Fibroblast of pulmonary artery (primary cell): ENCODE data around the gene PARL.

Experiments used
- DNase-seq: peaks from one replicate; pipeline ENCODE4 v3.0.0-alpha.2; 2010; ENCODE audit warnings: low read depth
- H3K4me3 ChIP-seq: replicated peaks from 2 replicates; pipeline ENCODE4 v1.5.1; 2011; ENCODE audit warnings: low read depth, mild to moderate bottlenecking, control low read depth, low read length, moderate library complexity
- TF ChIP-seq, protein P1 (sequence below): IDR thresholded peaks from 2 replicates; pipeline ENCODE4 v1.5.1; 2011; ENCODE audit warnings: mild to moderate bottlenecking, control low read depth, low read length, inconsistent platforms; ENCODE audit errors: missing control alignments

Gene PARL

GRCh38 chr3:183862610-183863009 is 22.1 kb downstream of the PARL start:
- DNase-seq, result no peak
- TF ChIP-seq, protein P1, sequence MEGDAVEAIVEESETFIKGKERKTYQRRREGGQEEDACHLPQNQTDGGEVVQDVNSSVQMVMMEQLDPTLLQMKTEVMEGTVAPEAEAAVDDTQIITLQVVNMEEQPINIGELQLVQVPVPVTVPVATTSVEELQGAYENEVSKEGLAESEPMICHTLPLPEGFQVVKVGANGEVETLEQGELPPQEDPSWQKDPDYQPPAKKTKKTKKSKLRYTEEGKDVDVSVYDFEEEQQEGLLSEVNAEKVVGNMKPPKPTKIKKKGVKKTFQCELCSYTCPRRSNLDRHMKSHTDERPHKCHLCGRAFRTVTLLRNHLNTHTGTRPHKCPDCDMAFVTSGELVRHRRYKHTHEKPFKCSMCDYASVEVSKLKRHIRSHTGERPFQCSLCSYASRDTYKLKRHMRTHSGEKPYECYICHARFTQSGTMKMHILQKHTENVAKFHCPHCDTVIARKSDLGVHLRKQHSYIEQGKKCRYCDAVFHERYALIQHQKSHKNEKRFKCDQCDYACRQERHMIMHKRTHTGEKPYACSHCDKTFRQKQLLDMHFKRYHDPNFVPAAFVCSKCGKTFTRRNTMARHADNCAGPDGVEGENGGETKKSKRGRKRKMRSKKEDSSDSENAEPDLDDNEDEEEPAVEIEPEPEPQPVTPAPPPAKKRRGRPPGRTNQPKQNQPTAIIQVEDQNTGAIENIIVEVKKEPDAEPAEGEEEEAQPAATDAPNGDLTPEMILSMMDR, result no peak
- H3K4me3 ChIP-seq, result no peak overlapping the region

DNA sequence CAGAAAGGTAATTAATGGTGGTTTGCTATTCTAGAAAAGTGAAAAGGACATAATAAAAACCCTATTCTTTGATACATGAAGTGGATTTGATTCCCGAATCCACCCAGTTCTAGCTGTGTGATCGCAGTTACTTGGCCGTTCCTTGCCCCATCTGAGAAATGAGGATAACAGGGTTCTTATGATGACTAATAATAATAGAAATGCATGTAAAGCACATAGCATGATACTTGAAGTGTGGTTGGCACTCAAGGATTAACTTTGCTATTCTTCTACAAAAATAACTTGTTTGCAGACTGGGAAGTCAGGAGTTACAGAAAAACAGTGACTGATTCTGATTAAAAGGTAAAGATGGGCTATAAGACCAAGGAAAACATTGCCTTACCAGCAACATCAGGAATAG is 26.8 kb downstream of the PARL start:
- DNase-seq, result no peak
- H3K4me3 ChIP-seq, result no peak overlapping the region
- TF ChIP-seq, protein P1, result no peak

GRCh38 chr3:183854318-183855035 is 30.2 kb downstream of the PARL start:
- no peak overlapping the region for H3K4me3 ChIP-seq
- no peak for DNase-seq
- TF ChIP-seq, protein P1, result no peak

- H3K4me3 ChIP-seq, result no peak overlapping the region
- DNase-seq, result no peak
- TF ChIP-seq, protein P1, result no peak
Measured at GRCh38 chr3:183845608-183846288, 38.9 kb downstream of the PARL start.

DNA sequence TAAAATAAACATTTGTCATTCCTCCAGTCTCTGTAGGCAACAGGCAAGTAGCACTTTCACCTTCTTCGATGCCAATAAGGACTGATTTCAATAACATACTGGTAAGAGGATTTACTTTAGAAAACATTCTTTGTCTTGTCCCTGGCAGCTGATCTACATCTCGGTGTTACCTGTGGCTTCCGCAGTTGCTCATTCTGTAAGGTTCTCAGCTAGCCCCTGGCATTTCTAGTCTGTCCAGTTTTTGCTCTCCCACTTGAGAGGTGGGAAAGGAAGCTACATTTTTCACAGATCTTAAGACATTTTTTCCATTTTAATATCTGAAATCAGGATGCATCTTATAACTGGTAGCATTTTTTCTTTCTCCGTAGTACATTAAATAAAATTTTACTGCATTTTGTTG is 39.6 kb downstream of the PARL start:
- TF ChIP-seq, protein P1, result no peak
- H3K4me3 ChIP-seq, result no peak overlapping the region
- DNase-seq, result no peak

- TF ChIP-seq, protein P1, result no peak
- DNase-seq, result peak; percentile 76
- no peak overlapping the region for H3K4me3 ChIP-seq
Measured at GRCh38 chr3:183844606-183845005, 40.1 kb downstream of the PARL start.
